Calu3 (cell line): ENCODE data around the gene SCNN1A. TPM values are rescaled to one million over a fixed set of nuclear protein-coding genes. Genes with fewer than 3 reads are reported as not detected.
A peak's percentile ranks its signal among the peaks of the same experiment; 100 is the strongest.

Experiments
- BruUV-seq: library from RNA; stranded (reverse); fragments of 400-500 nt; replicated peaks from 2 replicates; lab custom pipeline; 2021; lab: Mats Ljungman, UMichigan
- CTCF ChIA-PET: fragments of 300-600 bp; sonication (Branson Sonifier 250); formaldehyde crosslinking; loops from one replicate; lab custom pipeline; 2022; ENCODE audit warnings: antibody characterized with exemption; lab: Charles Lee
- DNase-seq: peaks from one replicate; pipeline ENCODE4 v3.0.0; 2022
- H3K27ac Mint-ChIP-seq: one replicate; pipeline ENCODE4 v1.8.0; 2022; ENCODE audit warnings: mixed read lengths; ENCODE audit not compliant: unreplicated experiment
- H3K27me3 Mint-ChIP-seq: one replicate; pipeline ENCODE4 v1.8.0; 2022; ENCODE audit warnings: mixed read lengths; ENCODE audit not compliant: unreplicated experiment
- H3K36me3 Mint-ChIP-seq: one replicate; pipeline ENCODE4 v1.8.0; 2022; ENCODE audit warnings: mild to moderate bottlenecking, moderate library complexity, mixed read lengths; ENCODE audit not compliant: insufficient read depth, unreplicated experiment
- H3K4me1 Mint-ChIP-seq: one replicate; pipeline ENCODE4 v1.8.0; 2022; ENCODE audit warnings: mild to moderate bottlenecking, low read depth, mixed read lengths; ENCODE audit not compliant: unreplicated experiment
- H3K4me3 Mint-ChIP-seq: one replicate; pipeline ENCODE4 v1.8.0; 2022; ENCODE audit warnings: mild to moderate bottlenecking, low read depth, moderate library complexity, mixed read lengths; ENCODE audit not compliant: unreplicated experiment
- H3K9me3 Mint-ChIP-seq: one replicate; pipeline ENCODE4 v1.8.0; 2022; ENCODE audit warnings: low read depth, mixed read lengths; ENCODE audit not compliant: unreplicated experiment
- CTCF ChIP-seq: fragments of 200-600 bp; IDR thresholded peaks from one replicate; pipeline ENCODE4 v1.8.0; 2022; ENCODE audit warnings: antibody characterized with exemption; ENCODE audit not compliant: unreplicated experiment
- intact Hi-C: fragments of 100-400 bp; cut with micrococcal nuclease; formaldehyde crosslinking; loops from one replicate; pipeline ENCODE4 v1.10.0; 2022; ENCODE audit not compliant: unreplicated experiment
- total RNA-seq: library from RNA; stranded (reverse); gene quantifications from 2 replicates; pipeline ENCODE4 v1.2.3, GENCODE V29; 2022

SCNN1A gene
- total RNA-seq, 1 experiment from 2014 or later: 53.5 TPM

GRCh38 chr12:6369916-6370575 is 5.3 kb downstream of the SCNN1A start:
- TF ChIP-seq CTCF: no peak
- DNase-seq: no peak
- Mint-ChIP-seq H3K27me3 (no peaks in the 10 kb centered on the region), H3K36me3 (peaks cover 51% of the 10 kb centered on the region), H3K4me3 (peak overlapping the region; percentile 55), H3K9me3 (no peaks in the 10 kb centered on the region), H3K4me1 (peaks cover 57% of the 10 kb centered on the region), H3K27ac (peak overlapping the region; percentile 89)
- intact Hi-C loops: loop anchor here (10.0 kb wide), 2 partner anchors 45 to 155 kb away; no protein-coding TSS in a partner anchor
- CTCF ChIA-PET: interaction anchor here (1.1 to 2.2 kb wide), 2 partner anchors 30 to 34 kb away, joined by 7 to 18 read pairs; no protein-coding TSS in a partner anchor
- BruUV-seq: no TSS peak

GRCh38 chr12:6368906-6369525 is 6.3 kb downstream of the SCNN1A start:
- TF ChIP-seq CTCF: no peak
- peaks cover 48% of the 10 kb centered on the region for H3K36me3 Mint-ChIP-seq
- intact Hi-C loops: no loop called here
- peak overlapping the region; percentile 27 for H3K27ac Mint-ChIP-seq
- peaks cover 51% of the 10 kb centered on the region for H3K4me1 Mint-ChIP-seq
- no peak overlapping the region for H3K4me3 Mint-ChIP-seq
- no peaks in the 10 kb centered on the region for H3K27me3 Mint-ChIP-seq
- no peaks in the 10 kb centered on the region for H3K9me3 Mint-ChIP-seq
- DNase-seq: no peak
- CTCF ChIA-PET: no interaction called here
- no TSS peak for BruUV-seq

GRCh38 chr12:6367969-6368892 is 7.1 kb downstream of the SCNN1A start:
- peak overlapping the region; percentile 27 for H3K27ac Mint-ChIP-seq
- no peaks in the 10 kb centered on the region for H3K27me3 Mint-ChIP-seq
- no peak overlapping the region for H3K4me3 Mint-ChIP-seq
- no peak for TF ChIP-seq CTCF
- CTCF ChIA-PET: no interaction called here
- H3K36me3 Mint-ChIP-seq: peaks cover 47% of the 10 kb centered on the region
- intact Hi-C loops: no loop called here
- H3K4me1 Mint-ChIP-seq: peaks cover 43% of the 10 kb centered on the region
- no TSS peak for BruUV-seq
- H3K9me3 Mint-ChIP-seq: no peaks in the 10 kb centered on the region
- DNase-seq: no peak

- no peak for DNase-seq
- Mint-ChIP-seq H3K4me1 (peaks cover 40% of the 10 kb centered on the region), H3K27me3 (no peaks in the 10 kb centered on the region), H3K36me3 (peaks cover 38% of the 10 kb centered on the region), H3K27ac (no peak overlapping the region), H3K4me3 (no peak overlapping the region), H3K9me3 (no peaks in the 10 kb centered on the region)
- TF ChIP-seq CTCF: no peak
- intact Hi-C loops: no loop called here
- CTCF ChIA-PET: interaction anchor here (0.7 kb wide), 1 partner anchor 573 kb away, joined by 5 read pairs; no protein-coding TSS in a partner anchor
- no TSS peak for BruUV-seq
Measured at GRCh38 chr12:6367065-6367968, 8.0 kb downstream of the SCNN1A start.
